Cardiac fibroblast (primary cell): ENCODE results near the gene KRT4.

Source experiments
- DNase-seq, 2 donors: peaks; one replicate each; pipeline versions ENCODE4 v3.0.0 to v3.0.0-alpha.2; 2010; ENCODE audit warnings: low read depth in 2 of 2
- H3K4me3 ChIP-seq, 2 donors: replicated peaks in 1 of 2; 1 replicate in 1 of 2; 2 replicates in 1 of 2; pipeline ENCODE4 v1.5.1; 2011; ENCODE audit warnings: low read depth in 2 of 2, low read length in 2 of 2, mild to moderate bottlenecking in 2 of 2, moderate library complexity in 1 of 2
- CTCF ChIP-seq: IDR thresholded peaks from one replicate; pipeline ENCODE4 v1.5.1; 2011; ENCODE audit warnings: low read depth, mild to moderate bottlenecking, low read length, inconsistent platforms

KRT4 gene

DNA sequence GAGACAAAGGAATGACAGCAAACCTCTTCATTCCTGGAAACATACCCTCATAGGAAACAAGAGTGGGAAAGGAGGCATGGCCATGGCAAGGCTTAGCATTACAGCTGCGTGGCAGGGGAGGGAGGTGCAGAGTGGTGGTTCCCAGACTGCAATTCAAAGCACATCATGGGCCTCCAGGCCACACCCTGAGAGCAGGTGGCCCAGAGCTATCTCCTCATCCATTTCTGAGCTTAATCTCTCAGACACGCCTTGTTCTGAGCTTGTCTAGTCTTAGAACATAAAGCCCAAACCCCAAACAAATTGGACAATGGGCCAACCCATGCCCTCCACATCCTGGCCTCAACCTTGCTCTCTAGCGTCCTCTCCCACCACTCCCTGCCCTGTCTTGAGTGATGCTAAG, 12.1 kb downstream of the KRT4 start:
- no peak for TF ChIP-seq CTCF
- no peak for DNase-seq
- no peak overlapping the region for H3K4me3 ChIP-seq

GRCh38 chr12:52800259-52800917, 13.5 kb downstream of the KRT4 start:
- no peak for TF ChIP-seq CTCF
- DNase-seq = no peak

DNA sequence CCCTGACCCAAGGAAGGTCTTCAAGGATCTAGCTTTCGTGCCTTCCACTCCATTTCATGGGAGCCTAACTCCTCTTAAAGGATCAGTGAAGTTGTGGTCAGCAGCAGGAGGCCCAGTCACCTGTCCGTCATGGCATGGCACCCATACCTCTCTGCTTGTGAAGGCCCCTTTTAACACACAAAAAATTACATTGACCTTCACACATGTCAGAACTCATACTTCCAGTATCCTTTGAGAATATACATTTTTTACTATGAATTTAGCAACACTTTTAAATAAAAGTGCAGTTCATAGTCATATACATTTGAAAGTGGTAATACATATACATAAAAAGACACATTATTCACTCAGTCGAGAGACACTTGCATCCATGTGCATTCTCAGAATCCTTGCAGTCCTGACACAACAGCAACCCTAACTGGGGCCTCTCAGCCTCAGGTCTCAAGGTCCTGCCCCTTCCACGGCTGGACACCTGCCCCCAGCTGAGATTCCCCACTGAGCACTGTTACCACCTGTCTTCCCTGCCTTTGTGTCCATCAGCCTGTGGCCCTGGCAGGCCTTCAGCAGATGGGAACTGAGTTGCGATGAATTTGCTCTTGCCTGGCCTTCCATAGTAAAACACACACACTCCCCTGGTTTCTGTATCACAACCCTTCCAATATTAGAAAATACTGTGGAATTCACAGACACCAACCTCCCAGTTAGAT, 14.3 kb downstream of the KRT4 start:
- no peak for TF ChIP-seq CTCF
- no peak for DNase-seq

More at GRCh38 chr12:52800259-52800917, 13.5 kb downstream of the KRT4 start:
- H3K4me3 ChIP-seq = no peak overlapping the region

DNA sequence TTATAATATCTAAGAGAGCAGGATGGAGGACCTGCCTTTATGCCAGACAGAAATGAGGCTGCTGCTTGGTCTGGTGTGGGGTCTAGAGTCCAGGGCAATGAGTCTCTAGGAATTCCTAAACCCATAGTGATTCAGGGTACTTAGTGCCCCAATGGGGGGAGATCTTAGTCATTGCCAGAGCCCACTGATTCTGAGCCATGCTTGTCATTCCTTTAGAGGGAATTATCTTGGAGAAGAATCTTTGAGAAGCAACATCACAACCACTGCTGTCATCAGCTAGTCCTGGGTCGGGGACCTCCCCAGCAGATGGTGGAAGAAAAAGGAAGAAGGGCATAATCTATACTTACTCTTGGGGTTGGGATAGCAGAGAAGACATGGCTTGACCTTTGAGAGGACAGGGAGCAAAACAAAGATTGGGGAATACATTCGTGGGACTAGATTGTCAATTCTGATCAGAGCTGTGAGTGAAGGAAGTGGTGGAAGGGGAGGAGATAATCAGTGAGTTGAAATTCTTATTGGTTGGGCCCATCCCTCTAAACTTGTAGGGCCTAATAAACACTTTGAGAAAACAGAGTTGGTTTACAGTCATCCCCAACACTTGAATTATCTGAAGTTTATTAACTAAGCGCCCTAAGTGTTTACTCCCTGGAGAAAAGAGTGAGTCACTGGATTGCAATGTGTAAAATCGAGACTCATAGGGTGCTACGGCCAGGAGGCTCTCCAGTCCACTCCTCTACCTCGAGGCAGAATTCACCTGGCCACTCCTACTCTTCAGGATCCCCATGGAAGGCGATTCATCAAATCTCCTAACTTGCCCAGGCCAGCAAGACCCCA, 15.0 kb downstream of the KRT4 start:
- no peak for TF ChIP-seq CTCF
- peak in 1 of 2 donors; percentile 19 for DNase-seq
- H3K4me3 ChIP-seq = no peak overlapping the region

More for the DNA sequence above, 14.3 kb downstream of the KRT4 start:
- H3K4me3 ChIP-seq = no peak overlapping the region

- H3K4me3 ChIP-seq = no peak overlapping the region
- peak in 1 of 2 donors; percentile 16 for DNase-seq
- no peak for TF ChIP-seq CTCF
These were observed 15.8 kb downstream of the KRT4 start for GRCh38 chr12:52798003-52798670.

GRCh38 chr12:52797529-52797894, 16.4 kb downstream of the KRT4 start:
- no peak for DNase-seq
- no peak for TF ChIP-seq CTCF
- no peak overlapping the region for H3K4me3 ChIP-seq
